Measurements from ENCODE around the gene CORO6.

DNA sequence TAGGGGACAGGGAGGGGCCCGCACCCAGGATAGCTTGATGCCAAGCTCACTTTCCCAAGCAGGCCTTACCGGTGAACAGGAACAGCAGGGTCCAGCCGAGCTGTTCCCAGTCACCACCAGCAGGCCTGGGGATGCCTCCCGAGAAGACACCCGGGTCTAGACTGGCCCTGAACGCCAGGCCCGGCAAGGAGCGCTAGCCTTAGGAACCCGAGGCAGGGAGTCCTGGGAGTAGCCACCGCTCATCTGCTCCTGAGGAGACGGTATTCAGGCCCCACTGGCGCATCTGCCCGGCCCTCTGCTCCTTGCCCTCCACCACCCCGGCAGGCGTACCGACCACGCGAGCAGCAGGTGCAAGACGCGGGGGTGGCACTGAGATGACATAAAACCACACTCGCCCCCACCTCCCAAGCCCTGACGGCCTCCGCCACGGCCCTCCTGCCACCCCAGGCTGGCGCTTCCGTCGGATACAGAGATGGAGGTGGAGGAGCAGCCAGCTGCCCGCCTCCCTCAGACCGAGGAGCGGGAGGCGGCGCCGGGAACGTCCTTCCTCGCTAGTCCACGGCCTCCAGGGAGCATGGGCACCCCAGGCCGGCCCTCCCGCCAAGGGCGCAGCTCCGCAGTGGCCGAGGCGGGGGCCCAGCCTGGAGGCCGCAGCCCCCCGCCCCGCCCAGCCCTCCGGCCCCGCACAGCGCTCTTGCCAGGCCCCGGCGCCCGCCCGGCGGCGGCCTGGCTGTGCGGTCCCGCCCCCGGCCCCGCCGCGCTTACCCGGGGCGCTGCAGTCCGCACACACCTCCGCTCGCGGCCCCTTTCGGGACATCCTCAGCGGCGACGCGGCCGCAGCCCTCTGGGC is 33.9 kb downstream of the CORO6 start:
- no peak for TF ChIP-seq YY1 (IDR thresholded peaks at IDR 0.05; ENCODE audit: low read depth)
- TF ChIP-seq EP300 (IDR thresholded peaks at IDR 0.05; ENCODE audit: borderline replicate concordance), result no peak
- TF ChIP-seq FOXM1 (IDR thresholded peaks at IDR 0.05; ENCODE audit: borderline replicate concordance, low read depth), result no peak
- no peak for TF ChIP-seq CEBPB (IDR thresholded peaks at IDR 0.05)
- TF ChIP-seq USF1 (IDR thresholded peaks at IDR 0.05), result no peak
- TF ChIP-seq TAF1 (IDR thresholded peaks at IDR 0.05; ENCODE audit: low read depth), result no peak
- TF ChIP-seq, protein P1, sequence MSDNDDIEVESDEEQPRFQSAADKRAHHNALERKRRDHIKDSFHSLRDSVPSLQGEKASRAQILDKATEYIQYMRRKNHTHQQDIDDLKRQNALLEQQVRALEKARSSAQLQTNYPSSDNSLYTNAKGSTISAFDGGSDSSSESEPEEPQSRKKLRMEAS (IDR thresholded peaks at IDR 0.05), result peak; percentile 31; the same call in 1 of the 2 replicates
- TF ChIP-seq EGR1 (IDR thresholded peaks at IDR 0.05), result peak; percentile 50; the same call in 1 of the 2 replicates
- TF ChIP-seq, protein P2, sequence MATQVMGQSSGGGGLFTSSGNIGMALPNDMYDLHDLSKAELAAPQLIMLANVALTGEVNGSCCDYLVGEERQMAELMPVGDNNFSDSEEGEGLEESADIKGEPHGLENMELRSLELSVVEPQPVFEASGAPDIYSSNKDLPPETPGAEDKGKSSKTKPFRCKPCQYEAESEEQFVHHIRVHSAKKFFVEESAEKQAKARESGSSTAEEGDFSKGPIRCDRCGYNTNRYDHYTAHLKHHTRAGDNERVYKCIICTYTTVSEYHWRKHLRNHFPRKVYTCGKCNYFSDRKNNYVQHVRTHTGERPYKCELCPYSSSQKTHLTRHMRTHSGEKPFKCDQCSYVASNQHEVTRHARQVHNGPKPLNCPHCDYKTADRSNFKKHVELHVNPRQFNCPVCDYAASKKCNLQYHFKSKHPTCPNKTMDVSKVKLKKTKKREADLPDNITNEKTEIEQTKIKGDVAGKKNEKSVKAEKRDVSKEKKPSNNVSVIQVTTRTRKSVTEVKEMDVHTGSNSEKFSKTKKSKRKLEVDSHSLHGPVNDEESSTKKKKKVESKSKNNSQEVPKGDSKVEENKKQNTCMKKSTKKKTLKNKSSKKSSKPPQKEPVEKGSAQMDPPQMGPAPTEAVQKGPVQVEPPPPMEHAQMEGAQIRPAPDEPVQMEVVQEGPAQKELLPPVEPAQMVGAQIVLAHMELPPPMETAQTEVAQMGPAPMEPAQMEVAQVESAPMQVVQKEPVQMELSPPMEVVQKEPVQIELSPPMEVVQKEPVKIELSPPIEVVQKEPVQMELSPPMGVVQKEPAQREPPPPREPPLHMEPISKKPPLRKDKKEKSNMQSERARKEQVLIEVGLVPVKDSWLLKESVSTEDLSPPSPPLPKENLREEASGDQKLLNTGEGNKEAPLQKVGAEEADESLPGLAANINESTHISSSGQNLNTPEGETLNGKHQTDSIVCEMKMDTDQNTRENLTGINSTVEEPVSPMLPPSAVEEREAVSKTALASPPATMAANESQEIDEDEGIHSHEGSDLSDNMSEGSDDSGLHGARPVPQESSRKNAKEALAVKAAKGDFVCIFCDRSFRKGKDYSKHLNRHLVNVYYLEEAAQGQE (IDR thresholded peaks at IDR 0.05; ENCODE audit: low read depth), result no peak
- no peak for TF ChIP-seq RAD21 (IDR thresholded peaks at IDR 0.05; ENCODE audit: low read depth)
- no peak for TF ChIP-seq TEAD4 (IDR thresholded peaks at IDR 0.05)

Data from Ishikawa (cell line).